Measurements from ENCODE around the gene GJB6. TPM values are rescaled to one million over a fixed set of nuclear protein-coding genes. Genes with fewer than 3 reads are reported as not detected.
A peak's percentile ranks its signal among the peaks of the same experiment; 100 is the strongest.

Gene GJB6
- total and polyA plus RNA-seq, 4 donors = 0.86 TPM; not detected in 3

- peaks cover 2 to 30% (median 19%) of the 10 kb centered on the region in 3 donors for H3K27me3 ChIP-seq (ENCODE audit: control insufficient read depth in 3 of 3, insufficient read depth in 3 of 3, low read length in 2 of 3)
- peaks cover 0 to 4% (median 1%) of the 10 kb centered on the region in 5 donors for H3K4me1 ChIP-seq (ENCODE audit: control insufficient read depth in 5 of 5, insufficient read depth in 5 of 5, low read length in 5 of 5)
These were observed 45.3 kb downstream of the GJB6 start for GRCh38 chr13:20186771-20187170.

GRCh38 chr13:20185366-20186056 lies 46.6 kb downstream of the GJB6 start:
- H3K4me3 ChIP-seq = no peak overlapping the region
- no peaks in the 10 kb centered on the region for H3K9me3 ChIP-seq (ENCODE audit: control insufficient read depth in 4 of 4, insufficient read depth in 3 of 4, low read length in 3 of 4)
- peaks cover 2 to 18% (median 13%) of the 10 kb centered on the region in 3 donors for H3K27me3 ChIP-seq (ENCODE audit: control insufficient read depth in 3 of 3, insufficient read depth in 3 of 3, low read length in 2 of 3)
- no peak for ATAC-seq (ENCODE audit: insufficient read depth, low FRiP score)
- H3K9ac ChIP-seq (ENCODE audit: insufficient read depth in 1 of 2, low read length in 2 of 2) = no peak overlapping the region
- DNase-seq = no peak
- H3K27ac ChIP-seq (ENCODE audit: low read depth in 1 of 2, low read length in 1 of 2) = no peak overlapping the region
- TF ChIP-seq CTCF (IDR thresholded peaks at IDR 0.05; ENCODE audit: control extremely low read depth, extremely low read depth) = no peak
- 73 to 82% methylated on average over 12 of the region's 12 CpGs for WGBS, 2 donors
- H3K4me1 ChIP-seq (ENCODE audit: control insufficient read depth in 5 of 5, insufficient read depth in 5 of 5, low read length in 5 of 5) = peaks cover 0 to 4% (median 0%) of the 10 kb centered on the region in 5 donors
- H3K36me3 ChIP-seq (ENCODE audit: control insufficient read depth in 4 of 4, insufficient read depth in 4 of 4, low read length in 4 of 4) = no peaks in the 10 kb centered on the region

More at GRCh38 chr13:20186771-20187170, 45.3 kb downstream of the GJB6 start:
- WGBS, 2 donors = 72 to 82% methylated on average over 6 of the region's 6 CpGs
- Histone ChIP-seq H3K27ac (ENCODE audit: low read depth in 1 of 2, low read length in 1 of 2) (no peak overlapping the region), H3K4me3 (no peak overlapping the region), H3K36me3 (ENCODE audit: control insufficient read depth in 4 of 4, insufficient read depth in 4 of 4, low read length in 4 of 4) (no peaks in the 10 kb centered on the region), H3K9ac (ENCODE audit: insufficient read depth in 1 of 2, low read length in 2 of 2) (no peak overlapping the region), H3K9me3 (ENCODE audit: control insufficient read depth in 4 of 4, insufficient read depth in 3 of 4, low read length in 3 of 4) (no peaks in the 10 kb centered on the region)
- TF ChIP-seq CTCF (IDR thresholded peaks at IDR 0.05; ENCODE audit: control extremely low read depth, extremely low read depth) = no peak
- DNase-seq (no peak), ATAC-seq (ENCODE audit: insufficient read depth, low FRiP score) (no peak)

GRCh38 chr13:20182231-20182846 lies 49.8 kb downstream of the GJB6 start:
- Histone ChIP-seq H3K4me3 (no peak overlapping the region), H3K9ac (ENCODE audit: insufficient read depth in 1 of 2, low read length in 2 of 2) (no peak overlapping the region), H3K9me3 (ENCODE audit: control insufficient read depth in 4 of 4, insufficient read depth in 3 of 4, low read length in 3 of 4) (no peaks in the 10 kb centered on the region), H3K27ac (ENCODE audit: low read depth in 1 of 2, low read length in 1 of 2) (no peak overlapping the region), H3K36me3 (ENCODE audit: control insufficient read depth in 4 of 4, insufficient read depth in 4 of 4, low read length in 4 of 4) (no peaks in the 10 kb centered on the region), H3K4me1 (ENCODE audit: control insufficient read depth in 5 of 5, insufficient read depth in 5 of 5, low read length in 5 of 5) (peaks cover 0 to 5% (median 3%) of the 10 kb centered on the region in 5 donors), H3K27me3 (ENCODE audit: control insufficient read depth in 3 of 3, insufficient read depth in 3 of 3, low read length in 2 of 3) (peaks cover 2 to 16% (median 5%) of the 10 kb centered on the region in 3 donors)
- ATAC-seq (ENCODE audit: insufficient read depth, low FRiP score) (peak; percentile 79), DNase-seq (peak; percentile 60 to 85 (median 71))
- WGBS, 2 donors = 19 to 28% methylated on average over 5 of the region's 5 CpGs
- peak; percentile 58 for TF ChIP-seq CTCF (IDR thresholded peaks at IDR 0.05; ENCODE audit: control extremely low read depth, extremely low read depth)

Measured in lung (tissue), 12 donors.